ENCODE measurements around the gene SORBS1. TPM values are rescaled to one million over a fixed set of nuclear protein-coding genes. Genes with fewer than 3 reads are reported as not detected.

SORBS1 gene
- total and polyA plus RNA-seq, 4 donors: 33.2 to 71.3 (median 44.1) TPM

- peaks cover 6 to 26% (median 20%) of the 10 kb centered on the region in 4 donors for H3K36me3 ChIP-seq (ENCODE audit: control insufficient read depth in 4 of 4, insufficient read depth in 3 of 4, low read depth in 1 of 4, low read length in 3 of 4)
- H3K4me1 ChIP-seq (ENCODE audit: control insufficient read depth in 4 of 4, insufficient read depth in 4 of 4, low read length in 3 of 4): peaks cover 0 to 4% (median 3%) of the 10 kb centered on the region in 4 donors
- DNase-seq (ENCODE audit: low spot score): no peak
- H3K9ac ChIP-seq (ENCODE audit: low read depth in 1 of 2, low read length in 2 of 2): no peak overlapping the region
- no peaks in the 10 kb centered on the region for H3K27me3 ChIP-seq (ENCODE audit: control insufficient read depth in 4 of 4, insufficient read depth in 4 of 4, low read length in 3 of 4)
- H3K27ac ChIP-seq (ENCODE audit: low read depth in 1 of 2, low read length in 2 of 2): peak overlapping the region in 1 of 2 donors; percentile 76
- 91% methylated on average over 19 of the region's 19 CpGs for WGBS
- TF ChIP-seq HNF4G (IDR thresholded peaks at IDR 0.05): no peak
- TF ChIP-seq CTCF (IDR thresholded peaks at IDR 0.05; ENCODE audit: low read depth, low read length, missing input control): no peak
- TF ChIP-seq FOXA2 (IDR thresholded peaks at IDR 0.05): no peak
- TF ChIP-seq FOXA1 (IDR thresholded peaks at IDR 0.05): no peak
- TF ChIP-seq NR2F2 (IDR thresholded peaks at IDR 0.05): no peak
- TF ChIP-seq MAX (IDR thresholded peaks at IDR 0.05): no peak
- no peak for TF ChIP-seq YY1 (IDR thresholded peaks at IDR 0.05)
- no peak for TF ChIP-seq RAD21 (IDR thresholded peaks at IDR 0.05)
- TF ChIP-seq ZBTB33 (IDR thresholded peaks at IDR 0.05): no peak
- no peak for TF ChIP-seq TAF1 (conservative IDR thresholded peaks at IDR 0.05)
- no peak for TF ChIP-seq JUND (IDR thresholded peaks at IDR 0.05)
- no peak for TF ChIP-seq HNF4A (conservative IDR thresholded peaks at IDR 0.05)
- no peak for TF ChIP-seq REST (IDR thresholded peaks at IDR 0.05)
- TF ChIP-seq SP1 (IDR thresholded peaks at IDR 0.05): no peak
- TF ChIP-seq EGR1 (IDR thresholded peaks at IDR 0.05; ENCODE audit: low read depth in 2 of 2): no peak
- H3K9me3 ChIP-seq (ENCODE audit: control insufficient read depth in 4 of 4, low read length in 3 of 4): no peaks in the 10 kb centered on the region
- no peak overlapping the region for H3K4me3 ChIP-seq (ENCODE audit: low read depth in 1 of 3, low read length in 3 of 3)
Observed at GRCh38 chr10:95335933-95336699, 225.1 kb downstream of the SORBS1 start.

- Histone ChIP-seq H3K27me3 (ENCODE audit: control insufficient read depth in 4 of 4, insufficient read depth in 4 of 4, low read length in 3 of 4) (no peaks in the 10 kb centered on the region), H3K27ac (ENCODE audit: low read depth in 1 of 2, low read length in 2 of 2) (peak overlapping the region; percentile 76 to 82), H3K36me3 (ENCODE audit: control insufficient read depth in 4 of 4, insufficient read depth in 3 of 4, low read depth in 1 of 4, low read length in 3 of 4) (peaks cover 6 to 24% (median 18%) of the 10 kb centered on the region in 4 donors), H3K9me3 (ENCODE audit: control insufficient read depth in 4 of 4, low read length in 3 of 4) (no peaks in the 10 kb centered on the region), H3K4me1 (ENCODE audit: control insufficient read depth in 4 of 4, insufficient read depth in 4 of 4, low read length in 3 of 4) (peaks cover 0 to 13% (median 7%) of the 10 kb centered on the region in 4 donors), H3K4me3 (ENCODE audit: low read depth in 1 of 3, low read length in 3 of 3) (no peak overlapping the region), H3K9ac (ENCODE audit: low read depth in 1 of 2, low read length in 2 of 2) (no peak overlapping the region)
- no peak for DNase-seq (ENCODE audit: low spot score)
- WGBS: 78% methylated on average over 3 of the region's 3 CpGs
- TF ChIP-seq RAD21 (IDR thresholded peaks at IDR 0.05): no peak
- TF ChIP-seq EGR1 (IDR thresholded peaks at IDR 0.05; ENCODE audit: low read depth in 2 of 2): no peak
Observed at GRCh38 chr10:95334805-95335144, 226.4 kb downstream of the SORBS1 start.

All from liver (tissue), 9 donors.